ENCODE results near the gene PLA2G2A. TPM values are rescaled to one million over a fixed set of nuclear protein-coding genes. Genes with fewer than 3 reads are reported as not detected.

The PLA2G2A gene
- total RNA-seq, 4 donors from 2014 or later = 22.9 to 212 (median 92.5) TPM

GRCh38 chr1:19974822-19975416 lies 4.5 kb downstream of the PLA2G2A start:
- no peaks in the 10 kb centered on the region for H3K9me3 ChIP-seq
- H3K27ac ChIP-seq = no peak overlapping the region
- intact Hi-C loops (cut with DNase I) = no loop called here
- H3K4me1 ChIP-seq = no peaks in the 10 kb centered on the region
- H3K36me3 ChIP-seq = no peaks in the 10 kb centered on the region
- no peak for TF ChIP-seq POLR2A (IDR thresholded peaks at IDR 0.05)
- TF ChIP-seq CTCF (IDR thresholded peaks at IDR 0.05) = peak in 4 of 6 experiments; percentile 43 to 63 (median 50)
- DNase-seq = peak; percentile 13 to 16
- no peak overlapping the region for H3K4me3 ChIP-seq (replicated peaks in 1 of 3)
- WGBS, 2 donors = 19 to 29% methylated on average over 5 of the region's 5 CpGs
- no peaks in the 10 kb centered on the region for H3K27me3 ChIP-seq

- no peak for DNase-seq
- intact Hi-C loops (cut with DNase I) = no loop called here
Measured at GRCh38 chr1:19973616-19974015, 5.8 kb downstream of the PLA2G2A start.

GRCh38 chr1:19971664-19972063 lies 7.8 kb downstream of the PLA2G2A start:
- intact Hi-C loops (cut with DNase I) = no loop called here
- WGBS, 2 donors = 83 to 87% methylated on average over 1 of the region's 1 CpG
- H3K4me3 ChIP-seq (replicated peaks in 1 of 3) = no peak overlapping the region

More at GRCh38 chr1:19973616-19974015, 5.8 kb downstream of the PLA2G2A start:
- no peak overlapping the region for H3K4me3 ChIP-seq (replicated peaks in 1 of 3)
- H3K4me1 ChIP-seq = no peaks in the 10 kb centered on the region
- no peaks in the 10 kb centered on the region for H3K27me3 ChIP-seq
- H3K36me3 ChIP-seq = no peaks in the 10 kb centered on the region
- TF ChIP-seq POLR2A (IDR thresholded peaks at IDR 0.05) = no peak
- TF ChIP-seq CTCF (IDR thresholded peaks at IDR 0.05) = no peak
- 57 to 62% methylated on average over 3 of the region's 3 CpGs for WGBS, 2 donors
- H3K27ac ChIP-seq = no peak overlapping the region
- H3K9me3 ChIP-seq = no peaks in the 10 kb centered on the region

DNA sequence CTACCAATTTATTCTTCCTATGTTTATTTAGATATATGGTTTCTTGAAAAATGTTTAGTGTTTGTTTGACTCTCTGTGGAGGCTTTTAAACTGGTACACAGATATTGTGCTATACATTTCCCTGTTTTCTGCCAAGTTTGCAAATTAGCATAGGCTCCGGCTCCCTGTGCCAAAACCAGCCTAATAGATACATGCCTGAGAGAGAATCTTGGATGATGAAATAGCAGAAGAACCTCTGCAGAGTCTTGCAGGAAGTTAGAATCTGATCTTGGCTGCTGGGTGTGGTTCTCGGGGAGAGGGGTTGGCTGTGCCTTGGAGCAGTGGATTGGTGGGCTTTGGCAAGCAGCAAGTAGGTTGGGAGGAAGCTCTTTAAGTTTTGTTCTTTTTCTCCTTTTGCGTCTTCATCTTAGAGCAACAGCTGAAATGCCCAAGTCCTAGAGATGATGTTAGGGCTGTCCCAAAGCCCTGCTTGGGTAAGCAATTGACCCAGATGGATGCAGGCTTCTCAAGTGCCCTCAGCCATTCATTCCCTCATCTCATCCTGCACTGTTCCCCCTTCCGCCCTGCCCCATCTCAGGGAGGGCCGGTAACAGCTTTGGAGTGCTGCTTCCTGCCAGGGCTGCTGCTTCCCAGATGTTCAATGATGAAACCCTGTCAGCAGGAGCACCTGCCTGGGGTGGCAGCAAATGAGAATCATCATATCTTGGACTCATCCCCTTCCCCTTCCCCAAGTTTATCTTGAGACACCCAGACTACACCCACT lies 9.3 kb downstream of the PLA2G2A start:
- no peak for DNase-seq
- Histone ChIP-seq H3K4me1 (no peaks in the 10 kb centered on the region), H3K27ac (no peak overlapping the region), H3K27me3 (no peaks in the 10 kb centered on the region), H3K36me3 (no peaks in the 10 kb centered on the region), H3K9me3 (no peaks in the 10 kb centered on the region), H3K4me3 (replicated peaks in 1 of 3) (no peak overlapping the region)
- TF ChIP-seq CTCF (IDR thresholded peaks at IDR 0.05) (no peak), POLR2A (IDR thresholded peaks at IDR 0.05) (no peak)
- intact Hi-C loops (cut with DNase I) = no loop called here
- WGBS, 2 donors = 59 to 64% methylated on average over 5 of the region's 5 CpGs

More at GRCh38 chr1:19971664-19972063, 7.8 kb downstream of the PLA2G2A start:
- Histone ChIP-seq H3K27ac (no peak overlapping the region), H3K36me3 (no peaks in the 10 kb centered on the region), H3K27me3 (no peaks in the 10 kb centered on the region), H3K9me3 (no peaks in the 10 kb centered on the region), H3K4me1 (no peaks in the 10 kb centered on the region)
- TF ChIP-seq CTCF (IDR thresholded peaks at IDR 0.05) (no peak), POLR2A (IDR thresholded peaks at IDR 0.05) (no peak)
- DNase-seq = no peak

GRCh38 chr1:19967808-19968207 lies 11.6 kb downstream of the PLA2G2A start:
- Histone ChIP-seq H3K4me3 (replicated peaks in 1 of 3) (no peak overlapping the region), H3K36me3 (no peaks in the 10 kb centered on the region), H3K27ac (no peak overlapping the region), H3K9me3 (no peaks in the 10 kb centered on the region), H3K4me1 (no peaks in the 10 kb centered on the region), H3K27me3 (no peaks in the 10 kb centered on the region)
- intact Hi-C loops (cut with DNase I) = no loop called here
- TF ChIP-seq POLR2A (IDR thresholded peaks at IDR 0.05) (no peak), CTCF (IDR thresholded peaks at IDR 0.05) (no peak)
- no peak for DNase-seq
- 68 to 74% methylated on average over 8 to 9 of the region's 9 CpGs for WGBS, 2 donors

Data from thyroid gland (tissue), 4 donors.